Fibroblast of mammary gland (primary cell): ENCODE data around the gene C1orf115.

Source experiments
- DNase-seq: peaks from one replicate; pipeline ENCODE4 v3.0.0-alpha.2; 2010; ENCODE audit warnings: low read depth
- H3K4me3 ChIP-seq: 2 replicates; pipeline ENCODE4 v1.5.1; 2011; ENCODE audit warnings: low read depth, mild to moderate bottlenecking, low read length, moderate library complexity; ENCODE audit not compliant: control insufficient read depth
- CTCF ChIP-seq: conservative IDR thresholded peaks from 2 replicates; pipeline ENCODE4 v1.5.1; 2011; ENCODE audit warnings: low read depth, low read length, inconsistent platforms; ENCODE audit not compliant: control insufficient read depth, insufficient read depth

C1orf115 gene

DNA sequence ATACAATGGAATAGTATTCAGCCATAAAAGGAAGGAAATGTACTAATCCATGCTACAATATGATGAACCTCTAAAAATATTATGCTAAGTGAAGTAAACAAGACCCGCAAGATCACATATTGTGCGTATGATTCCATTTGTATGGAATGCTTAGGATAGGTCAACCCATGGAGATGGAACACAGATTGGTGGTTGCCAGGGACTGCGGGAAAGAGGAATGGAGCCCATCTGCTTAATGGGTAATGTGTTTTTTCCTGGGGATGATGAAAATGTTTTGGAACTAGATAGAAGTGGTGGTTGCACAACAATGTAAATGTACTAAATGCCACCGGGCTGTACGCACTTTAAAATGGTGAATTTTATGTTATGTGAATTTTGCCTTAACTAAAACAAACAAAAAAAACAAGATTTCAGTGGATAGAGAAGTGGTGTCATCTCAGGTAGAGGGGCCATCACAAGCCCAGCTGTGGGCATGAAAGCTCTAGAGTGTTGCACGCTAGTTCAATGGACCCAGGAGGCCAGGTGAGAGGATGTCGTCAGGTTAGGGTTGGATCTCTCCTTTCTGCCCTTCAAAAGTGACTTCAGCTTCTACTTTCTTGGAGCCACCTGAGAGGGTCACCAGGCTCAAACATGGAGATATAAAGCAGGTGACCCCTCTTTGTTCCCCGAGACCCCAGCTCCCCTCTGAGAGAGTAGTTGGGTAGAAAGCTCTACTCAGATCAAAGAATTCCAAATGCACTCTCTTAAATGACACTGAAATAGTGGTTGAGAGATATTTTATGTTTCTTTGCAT is 2.5 kb downstream of the C1orf115 start:
- no peak overlapping the region for H3K4me3 ChIP-seq
- DNase-seq = peak; percentile 12
- TF ChIP-seq CTCF = no peak

DNA sequence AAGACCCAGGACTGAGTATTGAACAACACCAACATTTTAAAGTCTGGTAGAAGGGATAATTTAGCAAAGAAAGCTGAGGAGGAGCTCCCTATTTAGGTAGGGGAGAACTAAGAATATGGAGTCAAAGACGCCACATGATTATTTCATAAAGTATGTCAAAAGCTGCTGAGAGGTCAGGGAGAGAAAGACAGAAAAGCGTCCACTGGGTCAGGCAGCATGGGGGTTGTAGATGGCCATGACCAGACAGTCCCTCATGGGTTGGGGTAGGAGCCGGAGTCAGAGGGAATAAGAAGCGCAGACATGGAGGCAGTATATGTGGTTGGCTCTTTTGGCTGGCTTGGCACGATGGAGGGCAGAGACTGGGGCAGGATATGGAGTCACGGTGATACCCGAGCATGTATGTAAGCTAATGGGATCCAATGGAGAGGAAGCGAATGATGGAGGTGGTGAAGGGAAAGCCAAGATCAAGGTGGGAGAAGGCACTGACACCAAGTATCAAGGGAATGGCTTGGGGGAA is 4.8 kb downstream of the C1orf115 start:
- TF ChIP-seq CTCF = no peak
- H3K4me3 ChIP-seq = no peak overlapping the region
- DNase-seq = no peak

GRCh38 chr1:220695426-220695825 is 5.3 kb downstream of the C1orf115 start:
- DNase-seq = no peak
- H3K4me3 ChIP-seq = no peak overlapping the region
- TF ChIP-seq CTCF = no peak

DNA sequence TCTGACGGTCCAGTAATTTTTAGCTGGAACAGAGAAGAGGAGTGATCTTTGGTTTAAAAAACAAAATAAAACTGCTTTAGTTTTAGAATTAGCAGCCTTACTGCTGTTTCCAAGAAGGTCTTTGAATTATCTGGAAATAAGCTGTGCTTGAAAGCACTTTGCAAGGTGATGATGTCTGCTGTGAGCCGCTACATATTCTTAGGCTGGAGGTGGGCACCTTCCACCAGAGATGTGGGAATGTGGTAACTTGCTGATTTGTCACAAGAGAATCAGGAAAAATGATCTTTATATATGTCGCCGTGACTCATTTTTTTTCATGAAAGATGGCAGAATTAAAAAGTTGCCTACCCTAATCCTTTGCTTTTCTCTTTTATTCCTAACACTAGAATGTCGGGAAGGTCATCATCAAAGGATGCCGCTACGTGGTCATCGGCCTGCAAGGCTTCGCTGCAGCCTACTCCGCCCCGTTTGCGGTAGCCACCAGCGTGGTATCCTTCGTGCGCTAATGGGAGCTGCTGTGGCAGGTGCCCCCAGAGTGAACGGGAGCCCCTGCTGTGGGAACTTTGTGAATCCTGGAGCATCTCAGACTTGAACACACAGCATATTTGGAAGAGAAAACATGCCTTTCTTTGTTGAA is 6.2 kb downstream of the C1orf115 start:
- TF ChIP-seq CTCF = no peak
- DNase-seq = no peak

GRCh38 chr1:220696863-220697231 is 6.7 kb downstream of the C1orf115 start:
- no peak for TF ChIP-seq CTCF
- DNase-seq = peak; percentile 76
- no peak overlapping the region for H3K4me3 ChIP-seq

More for the DNA sequence above, 6.2 kb downstream of the C1orf115 start:
- H3K4me3 ChIP-seq = no peak overlapping the region

GRCh38 chr1:220697326-220697725 is 7.2 kb downstream of the C1orf115 start:
- no peak for TF ChIP-seq CTCF
- no peak overlapping the region for H3K4me3 ChIP-seq
- no peak for DNase-seq
